GM12878 (cell line): ENCODE measurements around the gene USH1C. TPM values are rescaled to one million over a fixed set of nuclear protein-coding genes. Genes with fewer than 3 reads are reported as not detected.

ENCODE experiments used
- ATAC-seq: fragments of 200-7000 bp; cut with Tn5 transposase; 3 replicates; pipeline ENCODE4 v1.9.1; 2020; ENCODE audit warnings: mild to moderate bottlenecking, moderate library complexity
- BruUV-seq: library from RNA; stranded (reverse); fragments of 400-500 nt; replicated peaks from 2 replicates; lab custom pipeline; 2021; lab: Mats Ljungman, UMichigan
- CTCF ChIA-PET: fragments of 300-600 bp; sonication (Branson Sonifier 250); formaldehyde crosslinking; extraction: SDS; loops from one replicate; lab custom pipeline; 2021; ENCODE audit warnings: inconsistent platforms; lab: Yijun Ruan, JAX
- POLR2A ChIA-PET: fragments of 350-600 bp; formaldehyde crosslinking; extraction: SDS; loops from one replicate; lab custom pipeline; 2021; ENCODE audit warnings: inconsistent platforms; lab: Charles Lee
- RAD21 ChIA-PET: fragments of 300-600 bp; sonication (Branson Sonifier 250); formaldehyde crosslinking; loops from one replicate; lab custom pipeline; 2023; ENCODE audit warnings: antibody characterized with exemption; ENCODE audit not compliant: unreplicated experiment; lab: Charles Lee
- SMC1A ChIA-PET: fragments of 300-600 bp; sonication (Branson Sonifier 250); formaldehyde crosslinking; loops from one replicate; lab custom pipeline; 2023; ENCODE audit not compliant: unreplicated experiment, uncharacterized antibody; lab: Charles Lee
- DNase-seq: peaks from one replicate; pipeline ENCODE4 v3.0.0-alpha.2; 2011; ENCODE audit warnings: low read depth, low spot score
- FAIRE-seq: peaks from 3 replicates; lab custom pipeline; 2011; peaks lifted over from hg19 to GRCh38; lab: Jason Lieb, UNC
- H2AFZ ChIP-seq: 2 replicates; pipeline ENCODE4 v1.6.0; 2011; ENCODE audit warnings: low read depth, low read length, control low read depth; ENCODE audit not compliant: control insufficient read depth
- H3K27ac ChIP-seq: 2 replicates; pipeline ENCODE4 v1.5.1; 2011; ENCODE audit warnings: control low read depth; ENCODE audit not compliant: control insufficient read depth, insufficient read depth
- H3K27me3 ChIP-seq, 2 experiments: replicated peaks in 1 of 2; 2 replicates each; pipeline versions ENCODE4 v1.6.0 to v1.6.1; 2011; ENCODE audit warnings: low read length in 1 of 2; ENCODE audit not compliant: control insufficient read depth in 2 of 2, insufficient read depth in 2 of 2
- H3K36me3 ChIP-seq, 2 experiments: 2 replicates each; pipeline ENCODE4 v1.5.1; 2011; ENCODE audit warnings: low read length in 1 of 2; ENCODE audit not compliant: control insufficient read depth in 2 of 2, insufficient read depth in 2 of 2
- H3K4me1 ChIP-seq: 2 replicates; pipeline ENCODE4 v1.6.1; 2011; ENCODE audit warnings: mild to moderate bottlenecking, low read length, moderate library complexity, mixed read lengths; ENCODE audit not compliant: control insufficient read depth, insufficient read depth
- H3K4me2 ChIP-seq: 2 replicates; pipeline ENCODE4 v1.6.0; 2011; ENCODE audit warnings: control low read depth; ENCODE audit not compliant: control insufficient read depth, insufficient read depth
- H3K4me3 ChIP-seq: fragments of 200-600 bp; sonication (generic); 2 replicates; pipeline ENCODE4 v1.5.1; 2016
- H3K79me2 ChIP-seq: 2 replicates; pipeline ENCODE4 v1.6.0; 2011; ENCODE audit warnings: low read length; ENCODE audit not compliant: control insufficient read depth, insufficient read depth
- H3K9ac ChIP-seq: 2 replicates; pipeline ENCODE4 v1.8.0; 2011; ENCODE audit warnings: low read length, control low read depth, mixed read lengths; ENCODE audit not compliant: control insufficient read depth, insufficient read depth
- H3K9me3 ChIP-seq: replicated peaks from 3 replicates; pipeline ENCODE4 v1.5.1; 2011; ENCODE audit warnings: mild to moderate bottlenecking, low read length; ENCODE audit not compliant: control insufficient read depth, insufficient read depth
- H4K20me1 ChIP-seq: 2 replicates; pipeline ENCODE4 v1.6.0; 2011; ENCODE audit not compliant: control insufficient read depth, insufficient read depth
- ATF3 ChIP-seq: IDR thresholded peaks from 2 replicates; pipeline ENCODE4 v1.6.1; 2011; ENCODE audit warnings: low read depth, mild to moderate bottlenecking, low read length, moderate library complexity, borderline replicate concordance; ENCODE audit errors: extremely low read depth
- CREM ChIP-seq: IDR thresholded peaks from 2 replicates; pipeline ENCODE4 v1.6.1; 2014; ENCODE audit warnings: antibody characterized with exemption, low read depth
- HDAC6 ChIP-seq: fragments of 200-600 bp; sonication (generic); IDR thresholded peaks from one replicate; pipeline ENCODE4 v1.8.0; 2017; ENCODE audit warnings: antibody characterized with exemption; ENCODE audit not compliant: unreplicated experiment
- JUND ChIP-seq: IDR thresholded peaks from 2 replicates; pipeline ENCODE4 v1.6.1; 2012; ENCODE audit warnings: low read depth, mild to moderate bottlenecking, low read length, improper control_type of control experiment, moderate library complexity
- MYB ChIP-seq: fragments of 150-350 bp; IDR thresholded peaks from 2 replicates; pipeline ENCODE4 v1.6.1; 2014; ENCODE audit warnings: mild to moderate bottlenecking, low read depth, low read length, borderline replicate concordance
- NFIC ChIP-seq: IDR thresholded peaks from 2 replicates; pipeline ENCODE4 v1.6.1; 2012; ENCODE audit warnings: low read depth, mild to moderate bottlenecking, inconsistent platforms, low read length, moderate library complexity
- PAX8 ChIP-seq: fragments of 450-650 bp; IDR thresholded peaks from 2 replicates; pipeline ENCODE4 v1.6.1; 2017; ENCODE audit warnings: mild to moderate bottlenecking, moderate library complexity
- RELA ChIP-seq: fragments of 450-650 bp; IDR thresholded peaks from 2 replicates; pipeline ENCODE4 v1.8.0; 2014; ENCODE audit warnings: borderline replicate concordance; ENCODE audit not compliant: partially characterized antibody
- REST ChIP-seq: IDR thresholded peaks from 2 replicates; pipeline ENCODE4 v1.6.1; 2012; ENCODE audit warnings: mild to moderate bottlenecking, low read depth, low read length
- SMC3 ChIP-seq: IDR thresholded peaks from 2 replicates; pipeline ENCODE4 v1.6.1; 2011; ENCODE audit warnings: low read length, improper control_type of control experiment, borderline replicate concordance
- SUPT20H ChIP-seq: IDR thresholded peaks from 2 replicates; pipeline ENCODE4 v1.6.1; 2011; ENCODE audit warnings: low read depth, mild to moderate bottlenecking, low read length, moderate library complexity, borderline replicate concordance; ENCODE audit not compliant: control insufficient read depth
- ZBTB40 ChIP-seq: fragments of 450-650 bp; IDR thresholded peaks from 2 replicates; pipeline ENCODE4 v1.6.1; 2016; ENCODE audit warnings: mild to moderate bottlenecking, moderate library complexity, borderline replicate concordance
- ZNF207 ChIP-seq: fragments of 450-650 bp; IDR thresholded peaks from 2 replicates; pipeline ENCODE4 v1.6.1; 2014; ENCODE audit warnings: antibody characterized with exemption, mild to moderate bottlenecking, borderline replicate concordance
- ZNF217 ChIP-seq: fragments of 450-650 bp; IDR thresholded peaks from 2 replicates; pipeline ENCODE4 v1.6.1; 2017; ENCODE audit warnings: antibody characterized with exemption, mild to moderate bottlenecking
- WGBS: methylation state at CpG from one replicate; pipeline ENCODE4 v1.1.6; 2016; ENCODE audit warnings: low lambda C conversion rate; ENCODE audit not compliant: insufficient replicate concordance, insufficient coverage; ENCODE audit errors: missing lambda C conversion rate; 5-methylcytosine and 5-hydroxymethylcytosine counted together
- in situ Hi-C: fragments of 300-500 bp; cut with MboI; formaldehyde crosslinking; loops from 9 replicates; pipeline ENCODE4 v1.14.3; 2018; ENCODE audit warnings: mixed read lengths
- intact Hi-C: fragments of 100-400 bp; cut with micrococcal nuclease; formaldehyde crosslinking; loops from one replicate; pipeline ENCODE4 v1.14.2; 2022; ENCODE audit not compliant: unreplicated experiment
- polyA plus RNA-seq, 11 experiments: library from polyadenylated mRNA; depleted of rRNA in 4 of 11; unstranded in 6 of 11; stranded (reverse) in 5 of 11; fragments of >200 nt; fragmentation: Nextera tagmentation in 4 of 11; fragmentation: Illumina TruSeq in 1 of 11; extraction: Ambion mirVana in 4 of 11; extraction: Trizol in 1 of 11; gene quantifications; 1 replicate in 1 of 11; 2 replicates in 10 of 11; pipeline versions ENCODE4 v1.2.1 to v1.2.3, GENCODE V29; 2011 to 2016; ENCODE audit warnings: inconsistent platforms in 2 of 11, missing spikeins in 2 of 11, low read depth in 1 of 11
- total RNA-seq, 4 experiments: library from RNA; depleted of rRNA in 3 of 4; stranded (reverse); fragments of >200 nt in 3 of 4; fragmentation: Illumina TruSeq in 1 of 4; extraction: Trizol in 1 of 4; gene quantifications; 2 replicates each; pipeline versions ENCODE4 v1.2.1 to v1.2.3, GENCODE V29; 2013 to 2021

The USH1C gene
- total and polyA plus RNA-seq, 10 of the 15 experiments (the other 5 are each of a cell fraction or from before 2014, with no cell fraction given): not detected

GRCh38 chr11:17458268-17458667 is 85.9 kb downstream of the USH1C start:
- Histone ChIP-seq H4K20me1 (no peaks in the 10 kb centered on the region), H3K4me1 (no peaks in the 10 kb centered on the region), H3K36me3 (no peaks in the 10 kb centered on the region), H2AFZ (no peak overlapping the region), H3K9ac (no peak overlapping the region), H3K79me2 (no peaks in the 10 kb centered on the region), H3K4me3 (no peak overlapping the region), H3K27me3 (peaks cover 2% of the 10 kb centered on the region in 2 experiments; a peak in 2 of 4 replicates), H3K9me3 (no peaks in the 10 kb centered on the region), H3K27ac (no peak overlapping the region), H3K4me2 (no peak overlapping the region)
- FAIRE-seq (no peak), DNase-seq (no peak), ATAC-seq (no peak)
- POLR2A ChIA-PET: no interaction called here
- BruUV-seq: no TSS peak
- intact Hi-C loops: no loop called here
- SMC1A ChIA-PET: no interaction called here
- WGBS: 24% methylated on average over 8 of the region's 8 CpGs
- CTCF ChIA-PET: no interaction called here
- RAD21 ChIA-PET: no interaction called here
- in situ Hi-C loops: no loop called here
- TF ChIP-seq ZNF217 (no peak), JUND (no peak), REST (no peak), CREM (no peak), SMC3 (no peak), MYB (no peak), ZBTB40 (no peak), RELA (no peak), PAX8 (no peak), SUPT20H (no peak), HDAC6 (no peak), ZNF207 (no peak), NFIC (no peak), ATF3 (no peak)
